Fibroblast of villous mesenchyme (primary cell): ENCODE results near the gene FNDC11. TPM values are rescaled to one million over a fixed set of nuclear protein-coding genes. Genes with fewer than 3 reads are reported as not detected.

Experiments
- DNase-seq: peaks from one replicate; pipeline ENCODE4 v3.0.0-alpha.2; 2010; ENCODE audit warnings: low read depth
- H3K4me3 ChIP-seq: 2 replicates; pipeline ENCODE4 v1.5.1; 2011; ENCODE audit warnings: low read depth, mild to moderate bottlenecking, low read length
- total RNA-seq: library from RNA; depleted of rRNA; stranded (reverse); fragments of >200 nt; gene quantifications from 2 replicates; pipeline ENCODE4 v1.2.3, GENCODE V29; 2012
- TF ChIP-seq, protein P1 (sequence below): IDR thresholded peaks from 2 replicates; pipeline ENCODE4 v1.5.1; 2012; ENCODE audit warnings: low read depth, mild to moderate bottlenecking, low read length; ENCODE audit not compliant: insufficient read depth

The FNDC11 gene
- total RNA-seq, 1 donor, result 0.86 TPM

DNA sequence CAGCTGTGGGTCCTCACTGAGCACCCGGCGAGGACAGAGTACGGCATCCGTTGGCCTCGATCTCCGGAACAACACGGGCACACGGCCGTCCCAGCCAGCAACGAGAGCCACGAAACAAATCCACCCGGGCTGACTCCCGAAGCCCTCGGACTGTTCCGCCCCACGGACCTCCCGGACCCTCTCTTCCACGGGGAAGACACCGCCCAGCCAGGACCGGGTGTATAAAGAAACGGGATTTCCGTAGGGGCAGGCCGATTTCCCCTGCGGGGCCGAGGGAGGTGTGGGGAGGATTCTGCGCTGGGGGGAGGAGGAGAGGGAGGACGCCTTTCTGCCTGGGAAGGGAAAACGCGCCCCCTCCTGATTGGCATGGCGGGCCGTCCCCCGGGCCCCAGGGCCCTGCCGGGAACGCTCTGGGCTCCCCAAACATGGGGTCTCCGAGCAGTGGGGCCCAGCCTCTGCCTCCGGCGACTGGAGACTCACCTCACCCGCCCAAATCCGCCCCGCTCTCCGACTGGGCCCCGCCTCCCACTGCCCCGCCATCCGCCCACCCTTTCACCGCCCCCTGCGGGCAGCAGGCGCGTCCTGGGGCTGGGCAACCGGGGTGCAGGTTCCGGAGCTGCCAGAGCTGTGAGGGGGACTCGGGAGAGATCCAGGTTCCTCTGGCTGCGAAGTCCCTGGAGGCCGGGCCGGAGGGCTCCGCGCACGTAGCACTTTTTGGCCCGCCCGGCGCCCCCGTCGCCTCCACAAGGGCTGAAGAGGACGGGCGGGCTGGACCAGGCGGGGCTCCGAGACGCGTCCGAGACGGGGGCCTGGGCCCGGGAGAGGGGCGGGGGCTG, 34.1 kb upstream of the FNDC11 start:
- TF ChIP-seq, protein P1, sequence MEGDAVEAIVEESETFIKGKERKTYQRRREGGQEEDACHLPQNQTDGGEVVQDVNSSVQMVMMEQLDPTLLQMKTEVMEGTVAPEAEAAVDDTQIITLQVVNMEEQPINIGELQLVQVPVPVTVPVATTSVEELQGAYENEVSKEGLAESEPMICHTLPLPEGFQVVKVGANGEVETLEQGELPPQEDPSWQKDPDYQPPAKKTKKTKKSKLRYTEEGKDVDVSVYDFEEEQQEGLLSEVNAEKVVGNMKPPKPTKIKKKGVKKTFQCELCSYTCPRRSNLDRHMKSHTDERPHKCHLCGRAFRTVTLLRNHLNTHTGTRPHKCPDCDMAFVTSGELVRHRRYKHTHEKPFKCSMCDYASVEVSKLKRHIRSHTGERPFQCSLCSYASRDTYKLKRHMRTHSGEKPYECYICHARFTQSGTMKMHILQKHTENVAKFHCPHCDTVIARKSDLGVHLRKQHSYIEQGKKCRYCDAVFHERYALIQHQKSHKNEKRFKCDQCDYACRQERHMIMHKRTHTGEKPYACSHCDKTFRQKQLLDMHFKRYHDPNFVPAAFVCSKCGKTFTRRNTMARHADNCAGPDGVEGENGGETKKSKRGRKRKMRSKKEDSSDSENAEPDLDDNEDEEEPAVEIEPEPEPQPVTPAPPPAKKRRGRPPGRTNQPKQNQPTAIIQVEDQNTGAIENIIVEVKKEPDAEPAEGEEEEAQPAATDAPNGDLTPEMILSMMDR, result peak; percentile 29
- H3K4me3 ChIP-seq, result peak overlapping the region; percentile 74
- DNase-seq, result peak; percentile 23

DNA sequence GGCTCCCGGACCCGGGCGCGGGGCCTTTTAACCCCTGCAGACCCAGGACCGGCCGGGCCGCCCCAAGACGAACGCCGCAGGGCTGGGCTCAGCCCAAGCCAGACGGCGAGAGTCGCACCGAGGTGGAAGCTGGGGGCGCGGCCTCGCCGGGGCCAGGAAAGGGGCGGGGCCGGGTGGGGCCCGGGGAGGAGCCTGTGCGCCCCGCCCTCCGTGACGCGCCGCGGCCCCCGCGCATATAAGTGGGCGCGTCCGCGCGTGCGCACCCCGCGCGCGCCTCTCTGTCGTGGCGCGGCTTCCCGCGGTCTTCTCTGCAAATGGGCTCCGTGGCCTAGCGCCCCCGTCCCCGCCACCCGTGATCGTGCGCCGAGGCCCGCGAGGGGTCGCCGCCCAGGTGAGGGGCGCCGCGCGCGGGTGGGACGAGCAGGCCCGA, 33.4 kb upstream of the FNDC11 start, which contains the start of gene PPDPF:
Gene PPDPF, plus strand, starts transcription at position 262 of the 430 bp plus-strand sequence. CDS start 544 bp downstream, outside the sequence.
- peak; percentile 80 for DNase-seq
- TF ChIP-seq, protein P1, result no peak

DNA sequence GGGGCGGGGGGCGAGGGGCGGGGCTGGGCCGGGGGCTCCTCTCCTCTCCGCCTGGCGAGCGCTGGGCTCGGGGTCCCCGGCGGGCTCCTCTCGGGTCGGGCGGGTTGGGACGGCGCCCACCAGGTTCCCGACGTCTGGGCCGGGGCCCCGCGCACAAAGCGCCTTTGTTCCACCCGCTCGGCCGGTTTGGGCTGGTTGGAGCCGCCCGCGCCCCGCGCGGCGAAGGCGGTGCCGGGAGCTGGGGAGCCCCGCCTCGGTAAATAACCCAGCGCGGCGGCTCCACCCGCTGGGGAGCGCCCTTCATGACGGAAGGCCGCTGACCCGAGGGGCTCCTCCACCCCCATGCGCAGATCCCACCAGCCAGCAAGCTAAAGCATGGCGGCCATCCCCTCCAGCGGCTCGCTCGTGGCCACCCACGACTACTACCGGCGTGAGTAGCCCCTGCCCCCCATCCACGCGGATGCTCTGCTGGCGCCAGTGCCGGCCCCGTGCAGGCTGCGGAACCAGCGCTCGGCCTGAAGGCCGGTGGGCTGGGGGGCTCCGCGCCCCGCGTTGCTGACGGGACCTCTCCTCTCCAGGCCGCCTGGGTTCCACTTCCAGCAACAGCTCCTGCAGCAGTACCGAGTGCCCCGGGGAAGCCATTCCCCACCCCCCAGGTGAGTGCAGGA, 32.9 kb upstream of the FNDC11 start:
- TF ChIP-seq, protein P1, result no peak
- peak overlapping the region; percentile 74 for H3K4me3 ChIP-seq
- peak; percentile 49 for DNase-seq

More for the DNA sequence above, 33.4 kb upstream of the FNDC11 start, which contains the start of gene PPDPF:
- peak within 1 kb of the TSS; percentile 74 for H3K4me3 ChIP-seq

DNA sequence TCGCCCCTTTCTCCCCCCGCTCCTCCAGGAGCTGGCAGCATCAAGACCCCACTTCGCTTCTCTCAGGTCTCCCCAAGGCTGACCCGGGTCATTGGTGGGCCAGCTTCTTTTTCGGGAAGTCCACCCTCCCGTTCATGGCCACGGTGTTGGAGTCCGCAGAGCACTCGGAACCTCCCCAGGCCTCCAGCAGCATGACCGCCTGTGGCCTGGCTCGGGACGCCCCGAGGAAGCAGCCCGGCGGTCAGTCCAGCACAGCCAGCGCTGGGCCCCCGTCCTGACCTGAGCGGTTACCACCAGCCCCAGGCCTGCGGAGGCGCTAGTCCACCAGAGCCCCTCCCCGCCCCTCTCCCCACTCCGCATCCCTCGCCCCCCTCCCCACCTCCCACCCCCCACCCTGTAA, 32.4 kb upstream of the FNDC11 start:
- peak overlapping the region; percentile 74 for H3K4me3 ChIP-seq
- DNase-seq, result no peak
- TF ChIP-seq, protein P1, result no peak

DNA sequence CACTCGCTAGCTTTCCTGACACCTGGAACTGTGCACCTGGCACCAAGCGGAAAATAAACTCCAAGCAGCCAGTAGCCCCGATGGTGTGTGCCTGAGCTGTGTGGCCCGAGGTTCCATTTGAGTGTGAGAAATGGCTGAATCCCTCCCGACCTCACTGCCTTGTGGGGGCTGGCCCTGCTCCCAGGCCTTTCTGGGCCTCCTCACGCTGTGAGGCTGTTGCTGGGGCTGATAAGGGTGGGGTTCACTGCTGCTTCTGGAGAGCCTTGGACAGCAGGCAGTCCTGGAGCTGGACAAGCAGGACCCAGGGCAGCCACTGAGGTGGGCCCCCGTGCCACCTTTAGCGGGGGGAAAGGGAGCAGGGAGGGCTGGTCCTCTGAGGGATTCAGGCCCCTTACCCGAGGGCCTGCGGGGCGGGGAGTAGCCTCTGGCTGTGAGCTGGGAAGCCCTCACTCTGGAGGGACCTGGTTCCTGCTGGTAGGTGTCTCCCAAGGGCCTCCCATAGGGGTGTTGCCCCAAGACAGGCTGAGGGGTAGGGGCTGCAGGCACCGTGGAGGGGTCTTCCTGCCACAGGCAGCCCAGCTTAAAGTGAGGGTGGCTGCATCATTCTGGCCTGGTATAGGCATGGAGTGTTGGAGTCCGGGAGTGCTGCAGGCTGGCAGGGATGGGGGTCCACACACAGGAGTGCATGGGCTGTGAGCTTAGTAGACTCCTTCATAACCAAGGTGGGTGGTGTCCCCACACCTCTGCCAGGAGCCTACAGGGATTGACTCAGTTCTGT, 31.7 kb upstream of the FNDC11 start:
- no peak for DNase-seq
- H3K4me3 ChIP-seq, result peak overlapping the region; percentile 74
- TF ChIP-seq, protein P1, result no peak

DNA sequence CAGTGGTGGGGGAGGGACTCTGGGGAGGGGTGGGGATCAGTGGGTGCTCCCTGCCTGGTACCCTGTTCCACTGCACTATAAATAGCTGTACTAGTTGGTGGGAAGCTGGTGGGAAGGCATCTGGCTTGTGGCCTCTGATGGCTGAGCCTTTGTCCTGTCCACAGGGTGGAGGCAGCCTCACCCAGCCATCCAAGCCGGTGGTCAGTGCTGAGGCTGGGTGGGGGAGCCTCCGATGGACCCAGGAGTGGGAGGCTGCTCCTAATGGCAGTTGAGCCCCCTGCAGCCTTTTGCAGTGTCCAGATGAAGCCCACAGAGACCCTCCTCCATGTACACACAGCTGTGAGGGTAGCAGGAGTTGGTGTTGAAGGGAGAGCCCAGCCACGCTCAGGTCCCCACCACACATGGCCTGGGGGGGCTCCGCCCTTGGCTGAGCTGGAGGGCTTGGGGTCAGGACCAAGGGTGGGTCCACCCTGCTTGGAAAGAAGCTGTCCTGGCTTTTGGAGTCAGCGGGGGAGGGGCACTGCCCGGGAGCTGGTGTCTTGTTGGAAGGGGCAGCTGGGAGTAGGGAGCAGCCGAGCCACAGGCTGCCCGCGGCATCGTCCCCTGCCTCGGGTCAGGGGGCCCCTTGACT, 30.9 kb upstream of the FNDC11 start:
- DNase-seq, result no peak
- no peak overlapping the region for H3K4me3 ChIP-seq
- TF ChIP-seq, protein P1, result no peak
